ENCODE results near the gene C20orf144.

Gene C20orf144

DNA sequence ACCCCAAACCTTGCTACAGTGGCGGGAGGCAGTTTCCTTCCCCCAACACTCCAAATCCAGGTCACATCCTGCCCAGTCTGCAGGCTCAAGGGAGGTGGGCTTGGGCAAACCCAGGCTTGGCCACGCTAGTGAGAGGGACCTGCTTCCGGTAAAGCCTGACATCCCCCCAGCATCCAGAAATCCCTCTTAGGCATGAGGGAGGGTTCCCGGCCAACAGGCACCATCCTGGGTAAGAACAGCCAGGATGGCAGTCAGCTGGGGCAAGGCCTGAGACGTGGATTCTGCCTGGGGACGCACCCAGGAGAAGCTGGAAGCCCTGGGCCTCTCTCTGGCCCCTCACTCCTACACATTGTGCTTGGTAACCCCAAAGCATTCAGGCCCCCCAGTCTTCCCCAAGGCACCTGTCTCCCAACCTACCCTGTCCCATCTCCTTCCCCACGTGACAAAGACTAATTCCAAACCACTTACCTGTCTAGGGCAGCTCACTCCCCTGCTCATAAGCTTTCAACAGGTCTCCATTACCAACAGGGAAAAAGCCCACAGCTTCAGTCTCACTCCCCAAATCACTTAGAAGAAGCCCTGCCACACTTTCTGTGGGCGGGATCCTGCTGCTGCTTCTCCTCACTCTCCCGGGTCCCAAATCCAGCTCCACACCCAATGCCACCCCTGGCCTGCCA lies 2.1 kb downstream of the C20orf144 start:
- Histone ChIP-seq H3K27me3 (replicated peaks in 2 of 5; ENCODE audit: control insufficient read depth in 4 of 5, insufficient read depth in 5 of 5, low read length in 4 of 5) (no peaks in the 10 kb centered on the region), H3K27ac (ENCODE audit: insufficient read depth in 1 of 2, low read depth in 1 of 2, low read length in 2 of 2, poor library complexity in 1 of 2, severe bottlenecking in 2 of 2) (peak overlapping the region in 1 of 2 experiments; percentile 29), H3K9me3 (ENCODE audit: control extremely low read depth in 1 of 5, control insufficient read depth in 4 of 5, insufficient read depth in 2 of 5, low read depth in 1 of 5, low read length in 4 of 5) (no peaks in the 10 kb centered on the region), H3K4me3 (ENCODE audit: control insufficient read depth in 1 of 7, extremely low read depth in 1 of 7, insufficient read depth in 4 of 7, low read depth in 2 of 7, low read length in 6 of 7) (peak overlapping the region in 6 of 7 experiments; percentile 39 to 83 (median 70)), H3K4me1 (ENCODE audit: control extremely low read depth in 1 of 4, control insufficient read depth in 4 of 4, insufficient read depth in 4 of 4, low read length in 3 of 4) (peaks cover 0 to 44% (median 41%) of the 10 kb centered on the region in 4 experiments), H3K36me3 (ENCODE audit: control insufficient read depth in 4 of 4, insufficient read depth in 4 of 4, low read length in 3 of 4) (peaks cover 0 to 13% (median 0%) of the 10 kb centered on the region in 4 experiments)
- CTCF ChIA-PET = interaction anchor here (1.2 to 7.6 kb wide), 5 partner anchors 10 to 22 kb away, joined by 3 to 86 read pairs (median 4); no protein-coding TSS in a partner anchor
- DNase-seq = no peak
- WGBS (ENCODE audit: insufficient coverage) = 60% methylated on average over 8 of the region's 9 CpGs
- POLR2A ChIA-PET = no interaction called here

GRCh38 chr20:33664762-33665144 lies 2.6 kb downstream of the C20orf144 start:
- Histone ChIP-seq H3K9me3 (ENCODE audit: control extremely low read depth in 1 of 5, control insufficient read depth in 4 of 5, insufficient read depth in 2 of 5, low read depth in 1 of 5, low read length in 4 of 5) (no peaks in the 10 kb centered on the region), H3K4me1 (ENCODE audit: control extremely low read depth in 1 of 4, control insufficient read depth in 4 of 4, insufficient read depth in 4 of 4, low read length in 3 of 4) (peaks cover 0 to 44% (median 41%) of the 10 kb centered on the region in 4 experiments), H3K4me3 (ENCODE audit: control insufficient read depth in 1 of 7, extremely low read depth in 1 of 7, insufficient read depth in 4 of 7, low read depth in 2 of 7, low read length in 6 of 7) (no peak overlapping the region), H3K27ac (ENCODE audit: insufficient read depth in 1 of 2, low read depth in 1 of 2, low read length in 2 of 2, poor library complexity in 1 of 2, severe bottlenecking in 2 of 2) (no peak overlapping the region), H3K27me3 (replicated peaks in 2 of 5; ENCODE audit: control insufficient read depth in 4 of 5, insufficient read depth in 5 of 5, low read length in 4 of 5) (no peaks in the 10 kb centered on the region), H3K36me3 (ENCODE audit: control insufficient read depth in 4 of 4, insufficient read depth in 4 of 4, low read length in 3 of 4) (peaks cover 0 to 8% (median 0%) of the 10 kb centered on the region in 4 experiments)
- no peak for DNase-seq
- ChIA-PET POLR2A (no interaction called here), CTCF (interaction anchor here (1.0 to 7.6 kb wide), 5 partner anchors 10 to 26 kb away, joined by 3 to 86 read pairs (median 4); no protein-coding TSS in a partner anchor)
- 95% methylated on average over 2 of the region's 2 CpGs for WGBS (ENCODE audit: insufficient coverage)

DNA sequence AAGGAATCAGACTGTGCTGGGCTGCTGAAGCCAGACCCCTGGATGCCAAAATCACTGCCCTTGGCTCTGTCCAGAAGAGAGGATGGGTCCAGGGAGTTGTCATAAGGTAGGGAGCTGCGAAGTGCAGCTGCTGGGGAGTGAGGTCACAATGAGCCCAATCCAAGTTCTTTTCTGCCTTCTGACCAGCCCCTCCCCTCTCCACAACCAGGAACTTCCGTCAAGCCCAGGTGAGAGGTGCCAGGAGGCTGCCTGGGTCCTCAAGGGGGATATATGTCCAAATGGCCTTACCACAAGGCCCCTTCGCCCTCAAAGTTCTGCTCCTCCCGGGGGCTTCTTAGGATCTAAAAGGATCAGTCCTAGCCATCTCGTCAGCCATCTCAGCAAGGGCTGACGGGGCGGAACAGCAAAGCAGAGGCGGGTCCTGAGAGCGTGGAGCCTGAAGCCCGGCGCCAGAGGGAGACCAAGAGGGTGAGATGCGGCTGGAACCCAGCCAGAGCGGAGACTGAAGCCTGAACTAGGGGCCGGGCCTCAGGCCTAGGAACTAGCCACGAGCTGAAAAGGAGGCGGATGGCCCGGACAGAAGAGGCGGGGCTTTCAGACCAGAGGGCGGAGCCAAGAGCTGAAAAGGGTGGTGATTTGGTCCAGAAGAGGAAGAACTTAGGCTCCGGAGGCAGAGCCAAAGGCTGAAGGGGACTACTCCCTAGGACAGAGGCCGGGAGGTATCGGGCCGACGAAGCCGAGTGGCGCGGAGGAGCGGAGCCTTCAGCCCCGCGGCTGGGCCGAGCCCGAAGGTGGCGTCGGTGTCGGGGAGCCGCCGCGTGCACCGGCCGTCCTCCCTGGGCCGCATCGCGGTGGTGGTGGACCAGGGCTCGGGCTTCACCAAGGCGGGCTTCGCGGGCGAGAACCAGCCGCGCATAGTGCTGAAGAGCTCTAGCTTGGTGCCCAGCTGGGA lies 4.4 kb downstream of the C20orf144 start, which contains the start of gene ACTL10:
TSS of gene ACTL10 (plus strand) at position 651 of the 952 bp plus-strand sequence. CDS start 555 bp downstream, outside the sequence.
- ChIA-PET POLR2A (interaction anchor here (2.4 kb wide), 1 partner anchor 13 kb away, joined by 6 read pairs; no protein-coding TSS in a partner anchor), CTCF (interaction anchor here (0.7 to 7.6 kb wide), 15 partner anchors 9 to 268 kb away, joined by 3 to 86 read pairs (median 4); partner anchors contain the start of gene CDK5RAP1)
- under 1% methylated on average over 38 of the region's 50 CpGs for WGBS (ENCODE audit: insufficient coverage)
- peaks cover 0 to 18% (median 0%) of the 10 kb centered on the region in 4 experiments for H3K36me3 ChIP-seq (ENCODE audit: control insufficient read depth in 4 of 4, insufficient read depth in 4 of 4, low read length in 3 of 4)
- no peaks in the 10 kb centered on the region for H3K27me3 ChIP-seq (replicated peaks in 2 of 5; ENCODE audit: control insufficient read depth in 4 of 5, insufficient read depth in 5 of 5, low read length in 4 of 5)
- H3K4me1 ChIP-seq (ENCODE audit: control extremely low read depth in 1 of 4, control insufficient read depth in 4 of 4, insufficient read depth in 4 of 4, low read length in 3 of 4) = peaks cover 0 to 44% (median 41%) of the 10 kb centered on the region in 4 experiments
- no peaks in the 10 kb centered on the region for H3K9me3 ChIP-seq (ENCODE audit: control extremely low read depth in 1 of 5, control insufficient read depth in 4 of 5, insufficient read depth in 2 of 5, low read depth in 1 of 5, low read length in 4 of 5)
- peak within 1 kb of the TSS; percentile 40 to 79 (median 62) for H3K4me3 ChIP-seq (ENCODE audit: control insufficient read depth in 1 of 7, extremely low read depth in 1 of 7, insufficient read depth in 4 of 7, low read depth in 2 of 7, low read length in 6 of 7)
- peak; percentile 97 to 99 (median 98) for DNase-seq
- H3K27ac ChIP-seq (ENCODE audit: insufficient read depth in 1 of 2, low read depth in 1 of 2, low read length in 2 of 2, poor library complexity in 1 of 2, severe bottlenecking in 2 of 2) = no peak within 1 kb of the TSS

- POLR2A ChIA-PET = interaction anchor here (2.4 kb wide), 1 partner anchor 14 kb away, joined by 6 read pairs; no protein-coding TSS in a partner anchor
- no peaks in the 10 kb centered on the region for H3K9me3 ChIP-seq (ENCODE audit: control extremely low read depth in 1 of 5, control insufficient read depth in 4 of 5, insufficient read depth in 2 of 5, low read depth in 1 of 5, low read length in 4 of 5)
- 12% methylated on average over 55 of the region's 55 CpGs for WGBS (ENCODE audit: insufficient coverage)
- H3K27me3 ChIP-seq (replicated peaks in 2 of 5; ENCODE audit: control insufficient read depth in 4 of 5, insufficient read depth in 5 of 5, low read length in 4 of 5) = no peaks in the 10 kb centered on the region
- peak in 1 of 3 donors; percentile 27 for DNase-seq
- no peak overlapping the region for H3K27ac ChIP-seq (ENCODE audit: insufficient read depth in 1 of 2, low read depth in 1 of 2, low read length in 2 of 2, poor library complexity in 1 of 2, severe bottlenecking in 2 of 2)
- peaks cover 0 to 44% (median 43%) of the 10 kb centered on the region in 4 experiments for H3K4me1 ChIP-seq (ENCODE audit: control extremely low read depth in 1 of 4, control insufficient read depth in 4 of 4, insufficient read depth in 4 of 4, low read length in 3 of 4)
- H3K4me3 ChIP-seq (ENCODE audit: control insufficient read depth in 1 of 7, extremely low read depth in 1 of 7, insufficient read depth in 4 of 7, low read depth in 2 of 7, low read length in 6 of 7) = peak overlapping the region; percentile 37 to 79 (median 62)
- CTCF ChIA-PET = interaction anchor here (0.7 to 7.6 kb wide), 18 partner anchors 9 to 271 kb away, joined by 3 to 86 read pairs (median 4); partner anchors contain the start of gene CDK5RAP1
- H3K36me3 ChIP-seq (ENCODE audit: control insufficient read depth in 4 of 4, insufficient read depth in 4 of 4, low read length in 3 of 4) = peaks cover 0 to 18% (median 0%) of the 10 kb centered on the region in 4 experiments
These were observed 5.1 kb downstream of the C20orf144 start for GRCh38 chr20:33667245-33667675.

GRCh38 chr20:33667676-33668465 lies 5.7 kb downstream of the C20orf144 start:
- H3K4me1 ChIP-seq (ENCODE audit: control extremely low read depth in 1 of 4, control insufficient read depth in 4 of 4, insufficient read depth in 4 of 4, low read length in 3 of 4) = peaks cover 0 to 47% (median 44%) of the 10 kb centered on the region in 4 experiments
- CTCF ChIA-PET = interaction anchor here (0.7 to 7.6 kb wide), 18 partner anchors 8 to 272 kb away, joined by 3 to 86 read pairs (median 4); partner anchors contain the start of gene CDK5RAP1

More at GRCh38 chr20:33667676-33668465, 5.7 kb downstream of the C20orf144 start:
- 19% methylated on average over 46 of the region's 47 CpGs for WGBS (ENCODE audit: insufficient coverage)
- H3K4me3 ChIP-seq (ENCODE audit: control insufficient read depth in 1 of 7, extremely low read depth in 1 of 7, insufficient read depth in 4 of 7, low read depth in 2 of 7, low read length in 6 of 7) = peak overlapping the region; percentile 40 to 79 (median 62)
- peaks cover 0 to 18% (median 0%) of the 10 kb centered on the region in 4 experiments for H3K36me3 ChIP-seq (ENCODE audit: control insufficient read depth in 4 of 4, insufficient read depth in 4 of 4, low read length in 3 of 4)
- no peaks in the 10 kb centered on the region for H3K9me3 ChIP-seq (ENCODE audit: control extremely low read depth in 1 of 5, control insufficient read depth in 4 of 5, insufficient read depth in 2 of 5, low read depth in 1 of 5, low read length in 4 of 5)
- no peaks in the 10 kb centered on the region for H3K27me3 ChIP-seq (replicated peaks in 2 of 5; ENCODE audit: control insufficient read depth in 4 of 5, insufficient read depth in 5 of 5, low read length in 4 of 5)
- H3K27ac ChIP-seq (ENCODE audit: insufficient read depth in 1 of 2, low read depth in 1 of 2, low read length in 2 of 2, poor library complexity in 1 of 2, severe bottlenecking in 2 of 2) = no peak overlapping the region
- DNase-seq = peak; percentile 59 to 79 (median 73)
- POLR2A ChIA-PET = interaction anchor here (0.6 to 2.4 kb wide), 3 partner anchors 14 to 178 kb away, joined by 3 to 6 read pairs (median 3); partner anchors contain the start of gene CBFA2T2

Data from common myeloid progenitor, CD34-positive (primary cell).